Smooth muscle cell (in vitro differentiated cells): ENCODE data around the gene SUGCT. TPM values are rescaled to one million over a fixed set of nuclear protein-coding genes. Genes with fewer than 3 reads are reported as not detected.

Source experiments
- DNase-seq: peaks from one replicate; lab custom pipeline; 2025; ENCODE audit not compliant: unreplicated experiment; lab: John Stamatoyannopoulos, UW
- H2AFZ ChIP-seq: fragments of 200-600 bp; sonication (generic); 2 replicates; pipeline ENCODE4 v1.6.0; 2016; ENCODE audit warnings: antibody characterized with exemption, low read depth, mild to moderate bottlenecking
- H3F3A ChIP-seq: fragments of 200-600 bp; sonication (generic); 2 replicates; pipeline ENCODE4 v1.6.0; 2017; ENCODE audit warnings: antibody characterized with exemption, low read depth
- H3K27ac ChIP-seq: fragments of 200-600 bp; sonication (generic); 2 replicates; pipeline ENCODE4 v1.5.1; 2016; ENCODE audit warnings: low read depth, mild to moderate bottlenecking
- H3K27me3 ChIP-seq: fragments of 200-600 bp; sonication (generic); 2 replicates; pipeline ENCODE4 v1.6.1; 2016; ENCODE audit warnings: low read depth, mild to moderate bottlenecking
- H3K36me3 ChIP-seq: fragments of 200-600 bp; sonication (generic); 2 replicates; pipeline ENCODE4 v1.5.1; 2016; ENCODE audit warnings: low read depth
- H3K4me1 ChIP-seq: fragments of 200-600 bp; sonication (generic); 2 replicates; pipeline ENCODE4 v1.5.1; 2016; ENCODE audit warnings: low read depth
- H3K4me2 ChIP-seq: fragments of 200-600 bp; sonication (generic); 2 replicates; pipeline ENCODE4 v1.6.0; 2016; ENCODE audit warnings: mild to moderate bottlenecking
- H3K4me3 ChIP-seq: fragments of 200-600 bp; sonication (generic); 2 replicates; pipeline ENCODE4 v1.5.1; 2016; ENCODE audit warnings: mild to moderate bottlenecking
- H3K79me2 ChIP-seq: fragments of 200-600 bp; sonication (generic); 2 replicates; pipeline ENCODE4 v1.6.0; 2016; ENCODE audit warnings: low read depth, mild to moderate bottlenecking
- H3K9ac ChIP-seq: fragments of 200-600 bp; sonication (generic); 2 replicates; pipeline ENCODE4 v1.6.0; 2016; ENCODE audit warnings: low read depth
- H3K9me3 ChIP-seq: fragments of 200-600 bp; sonication (generic); replicated peaks from 2 replicates; pipeline ENCODE4 v1.5.1; 2016; ENCODE audit warnings: low read depth
- H4K20me1 ChIP-seq: fragments of 200-600 bp; sonication (generic); 2 replicates; pipeline ENCODE4 v1.6.0; 2016; ENCODE audit warnings: low read depth
- CTCF ChIP-seq: fragments of 200-600 bp; sonication (generic); IDR thresholded peaks from 2 replicates; pipeline ENCODE4 v1.5.1; 2017; ENCODE audit warnings: borderline replicate concordance, mild to moderate bottlenecking, antibody characterized with exemption; ENCODE audit not compliant: insufficient read depth, poor library complexity, severe bottlenecking
- WGBS: methylation state at CpG from one replicate; pipeline ENCODE4 v1.1.7; 2016; ENCODE audit warnings: low lambda C conversion rate; 5-methylcytosine and 5-hydroxymethylcytosine counted together
- polyA plus RNA-seq: library from polyadenylated mRNA; unstranded; fragments of >200 nt; fragmentation: Nextera tagmentation; extraction: Ambion mirVana; gene quantifications from 2 replicates; pipeline ENCODE4 v1.2.1, GENCODE V29; 2016
- total RNA-seq: library from RNA; depleted of rRNA; stranded (reverse); fragments of >200 nt; gene quantifications from 2 replicates; pipeline ENCODE4 v1.2.3, GENCODE V29; 2014

Gene SUGCT
- total and polyA plus RNA-seq, 2 experiments from 2014 or later, result 16.9 to 65.8 TPM

DNA sequence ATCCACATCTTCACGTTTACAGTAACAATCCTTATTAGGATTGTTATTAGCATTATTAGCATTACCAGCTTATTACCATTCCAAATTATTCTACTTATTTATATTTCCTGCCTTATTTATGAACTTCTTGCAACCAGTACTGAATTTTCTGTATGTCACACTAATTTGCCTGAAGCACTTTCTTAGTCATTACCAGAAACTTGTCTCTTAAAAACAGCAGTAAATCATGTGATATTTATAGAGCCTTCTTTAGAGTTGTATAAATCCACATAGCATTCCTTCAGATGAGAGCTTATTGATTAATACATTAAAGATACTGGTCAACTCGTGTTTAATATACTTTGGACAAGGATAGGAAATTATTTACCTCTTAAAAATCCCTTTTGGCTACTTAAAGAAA, 618.6 kb downstream of the SUGCT start:
- Histone ChIP-seq H3K4me2 (no peak overlapping the region), H3K36me3 (no peaks in the 10 kb centered on the region), H3K4me1 (peaks cover 19% of the 10 kb centered on the region), H3F3A (no peaks in the 10 kb centered on the region), H4K20me1 (no peaks in the 10 kb centered on the region), H3K4me3 (no peak overlapping the region), H3K79me2 (no peaks in the 10 kb centered on the region), H3K27ac (peak overlapping the region; percentile 59), H2AFZ (no peak overlapping the region), H3K9me3 (no peaks in the 10 kb centered on the region), H3K9ac (no peak overlapping the region), H3K27me3 (no peaks in the 10 kb centered on the region)
- 81% methylated on average over 2 of the region's 2 CpGs for WGBS
- DNase-seq, result no peak
- TF ChIP-seq CTCF, result no peak

DNA sequence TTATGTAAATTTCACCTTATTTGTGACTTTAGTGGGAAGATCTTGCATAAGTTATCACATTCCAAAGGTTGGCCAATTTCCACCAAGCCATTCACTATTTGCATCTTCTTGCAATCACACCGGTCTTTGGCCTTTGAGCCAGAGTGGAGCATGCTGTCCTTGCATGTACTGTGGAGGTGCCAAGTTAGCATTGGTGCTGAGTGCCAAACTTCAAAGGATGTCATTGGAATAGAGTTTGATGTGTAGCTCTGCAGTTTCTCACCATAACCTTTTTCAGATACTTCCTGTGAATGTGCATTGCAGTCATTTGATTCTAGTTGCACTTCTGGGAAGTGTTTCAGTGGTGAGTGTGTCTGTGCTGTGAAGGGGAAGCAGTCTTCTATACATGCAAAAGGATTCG, 620.6 kb downstream of the SUGCT start:
- H3K27me3 ChIP-seq, result no peaks in the 10 kb centered on the region
- no peaks in the 10 kb centered on the region for H3K9me3 ChIP-seq
- no peak overlapping the region for H2AFZ ChIP-seq
- WGBS, result 79% methylated on average over 2 of the region's 2 CpGs
- peaks cover 20% of the 10 kb centered on the region for H3K4me1 ChIP-seq
- H4K20me1 ChIP-seq, result no peaks in the 10 kb centered on the region
- DNase-seq, result no peak
- no peak overlapping the region for H3K4me3 ChIP-seq
- H3K36me3 ChIP-seq, result no peaks in the 10 kb centered on the region
- H3K79me2 ChIP-seq, result no peaks in the 10 kb centered on the region
- H3F3A ChIP-seq, result no peaks in the 10 kb centered on the region
- H3K9ac ChIP-seq, result no peak overlapping the region
- TF ChIP-seq CTCF, result no peak
- H3K27ac ChIP-seq, result no peak overlapping the region
- no peak overlapping the region for H3K4me2 ChIP-seq

DNA sequence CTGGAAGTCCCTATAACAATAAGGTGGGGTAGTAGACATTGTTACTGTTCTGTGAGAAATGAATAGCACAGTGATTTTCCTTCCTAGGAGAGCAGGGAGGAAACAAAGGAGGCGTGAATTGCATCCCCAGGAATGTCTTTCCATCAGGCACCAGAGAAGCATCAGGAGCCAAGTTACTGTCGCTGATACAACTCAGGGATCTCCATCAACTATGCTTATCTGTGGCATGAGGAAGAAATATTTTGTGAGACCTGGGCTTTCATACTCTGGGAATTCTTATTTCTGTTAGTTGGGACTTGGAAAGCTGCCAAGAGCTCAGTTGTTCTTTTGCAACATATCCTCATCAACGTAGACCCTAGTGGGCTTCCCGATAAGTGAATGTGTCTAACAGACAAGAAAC, 622.3 kb downstream of the SUGCT start:
- Histone ChIP-seq H3K9me3 (no peaks in the 10 kb centered on the region), H3K27ac (no peak overlapping the region), H3K4me1 (peaks cover 20% of the 10 kb centered on the region), H3K36me3 (no peaks in the 10 kb centered on the region), H3K27me3 (no peaks in the 10 kb centered on the region), H4K20me1 (no peaks in the 10 kb centered on the region), H3K4me2 (no peak overlapping the region), H3F3A (no peaks in the 10 kb centered on the region), H3K79me2 (no peaks in the 10 kb centered on the region), H3K4me3 (no peak overlapping the region), H3K9ac (no peak overlapping the region), H2AFZ (no peak overlapping the region)
- WGBS, result 89% methylated on average over 4 of the region's 4 CpGs
- no peak for DNase-seq
- no peak for TF ChIP-seq CTCF

DNA sequence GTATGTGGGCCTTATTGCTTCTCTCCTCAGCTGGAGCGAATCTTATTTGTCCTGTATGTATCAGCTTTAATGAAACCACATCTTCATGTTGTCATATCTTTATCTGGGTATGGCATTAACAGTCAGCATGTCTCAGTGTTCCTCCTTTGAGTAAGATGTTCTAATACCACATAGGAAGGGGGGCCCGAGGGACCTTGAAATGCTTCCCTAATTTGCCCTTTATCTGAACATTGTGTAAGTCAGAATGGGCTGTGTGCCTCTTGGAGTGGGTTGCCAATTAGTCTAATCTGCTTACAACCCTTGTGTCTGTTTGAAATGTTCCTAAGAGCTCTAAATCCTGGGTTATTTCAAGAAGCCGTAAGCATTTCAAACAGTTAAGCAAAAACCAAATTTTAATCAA, 623.8 kb downstream of the SUGCT start:
- H4K20me1 ChIP-seq, result no peaks in the 10 kb centered on the region
- DNase-seq, result no peak
- no peak for TF ChIP-seq CTCF
- WGBS, result 70% methylated on average over 3 of the region's 3 CpGs
- no peaks in the 10 kb centered on the region for H3K36me3 ChIP-seq
- peaks cover 25% of the 10 kb centered on the region for H3K4me1 ChIP-seq
- H3F3A ChIP-seq, result no peaks in the 10 kb centered on the region
- H3K27ac ChIP-seq, result no peak overlapping the region
- H3K27me3 ChIP-seq, result no peaks in the 10 kb centered on the region
- H3K9ac ChIP-seq, result no peak overlapping the region
- H3K4me3 ChIP-seq, result no peak overlapping the region
- H3K9me3 ChIP-seq, result no peaks in the 10 kb centered on the region
- H3K4me2 ChIP-seq, result no peak overlapping the region
- no peak overlapping the region for H2AFZ ChIP-seq
- no peaks in the 10 kb centered on the region for H3K79me2 ChIP-seq
